GM18517 (cell line): Measurements from ENCODE around the gene TTC12.

Experiments
- ATAC-seq: cut with Tn5 transposase; IDR thresholded peaks from one replicate; pipeline ENCODE4 v1.9.1; 2021; ENCODE audit warnings: mild to moderate bottlenecking, moderate library complexity; ENCODE audit not compliant: unreplicated experiment

Gene TTC12

DNA sequence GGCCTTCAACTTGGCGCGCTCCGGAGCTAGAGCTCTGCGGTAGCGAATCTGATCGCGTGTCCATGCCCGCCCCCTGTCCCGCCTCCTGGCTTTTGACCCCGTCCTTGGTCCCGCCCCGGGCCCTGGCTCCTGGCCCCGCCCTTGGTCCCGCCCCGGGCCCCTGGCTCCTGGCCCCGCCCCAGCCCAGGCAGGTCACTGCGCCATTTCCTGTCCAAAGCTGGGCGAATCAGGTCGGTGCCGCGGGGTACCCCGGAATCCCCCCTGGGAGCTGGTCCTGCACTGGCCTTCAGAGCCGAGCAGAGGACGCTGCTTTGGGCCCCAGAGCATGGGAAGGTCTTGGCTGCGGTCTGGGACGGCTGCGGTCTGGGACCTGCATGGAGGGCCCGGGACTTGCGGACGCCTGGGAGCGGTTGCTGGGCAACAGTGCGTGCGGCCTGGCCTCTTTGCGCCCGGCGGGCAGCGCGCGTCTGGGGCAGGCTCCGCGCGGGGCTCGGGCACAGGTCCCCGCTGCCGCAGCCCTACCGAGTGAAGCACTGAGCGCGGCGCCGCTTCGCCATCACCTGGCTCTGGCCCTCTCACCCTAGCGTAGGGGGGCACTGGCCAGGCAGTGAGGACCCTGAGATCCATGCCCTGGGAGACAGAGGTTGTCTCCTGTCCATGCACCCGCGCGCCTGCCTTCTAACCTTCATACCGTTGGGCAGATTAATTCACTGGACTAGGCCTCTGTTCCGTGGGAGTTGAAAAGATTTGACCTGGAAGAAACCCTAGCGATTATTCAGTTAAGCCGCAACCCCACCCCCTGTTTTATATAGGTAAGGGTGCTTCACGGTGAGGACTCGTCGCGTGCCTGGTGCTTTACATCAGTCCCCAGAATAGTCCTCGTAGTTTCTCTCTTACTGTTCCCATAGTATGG is at the start of gene TTC12:
Gene TTC12, plus strand, starts transcription at position 195 of the 913 bp plus-strand sequence. CDS start 1,675 bp downstream, outside the sequence.
- ATAC-seq = peak; percentile 89

GRCh38 chr11:113265362-113265761 is 49.0 kb upstream of the TTC12 start:
- ATAC-seq = no peak

DNA sequence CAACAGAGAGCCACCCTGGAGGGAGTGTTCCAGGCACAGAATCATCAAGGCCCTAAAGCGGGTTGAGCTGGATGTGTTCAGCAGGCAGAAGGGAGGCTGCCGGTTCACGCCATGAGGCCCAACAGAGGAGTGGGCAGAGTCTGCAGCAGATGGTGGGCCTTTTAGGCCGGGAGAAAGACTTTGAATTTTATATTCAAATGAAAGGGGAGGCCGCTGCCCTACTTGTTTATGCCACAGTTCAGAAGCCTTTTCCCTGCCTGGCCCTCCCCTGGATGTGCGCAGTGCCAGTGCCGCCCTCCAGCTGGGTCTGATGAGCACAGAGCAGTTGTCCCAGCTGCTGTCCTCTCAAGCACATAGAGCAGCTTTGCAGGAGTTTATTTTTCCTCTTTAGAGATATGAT is 46.9 kb upstream of the TTC12 start:
- ATAC-seq = no peak

DNA sequence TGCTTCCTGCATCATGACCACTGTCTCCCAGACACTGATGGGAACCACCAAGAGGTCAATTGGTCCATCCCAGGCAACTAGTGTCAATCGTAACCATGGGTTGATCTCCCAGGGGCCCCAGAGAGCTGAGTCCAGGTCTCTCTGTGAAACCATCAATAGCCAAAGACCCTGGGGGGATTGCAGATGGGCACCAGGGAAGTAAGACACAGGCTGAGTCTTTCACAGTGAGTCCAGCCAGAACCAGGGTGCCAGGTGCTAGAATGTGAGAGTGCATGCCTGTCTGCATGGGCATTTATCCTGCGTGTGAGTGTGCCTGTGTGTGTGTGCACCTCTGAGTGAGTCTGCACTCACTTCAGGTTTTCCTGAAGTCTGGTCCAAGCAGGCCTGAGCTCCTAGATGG is 45.3 kb upstream of the TTC12 start:
- no peak for ATAC-seq

DNA sequence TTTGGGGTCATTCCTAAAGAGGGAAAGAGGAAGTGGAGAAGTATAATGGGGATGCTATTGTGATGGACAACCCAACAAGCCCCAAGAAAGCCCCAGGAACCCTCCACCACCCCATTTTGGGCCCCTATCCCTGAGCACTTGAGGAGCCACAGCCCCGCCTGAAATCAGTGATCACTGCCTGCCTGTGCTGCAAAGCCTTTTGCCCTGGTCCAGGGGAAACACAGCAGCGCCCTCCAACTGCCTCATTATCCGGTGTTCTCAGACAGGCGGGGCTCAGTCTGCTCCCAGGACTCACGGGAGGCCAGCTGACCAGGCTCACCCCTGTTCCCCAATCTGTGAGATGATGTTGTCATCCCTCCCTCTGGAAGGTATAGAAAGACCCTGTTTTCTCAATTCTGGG is 44.7 kb upstream of the TTC12 start:
- ATAC-seq = no peak

DNA sequence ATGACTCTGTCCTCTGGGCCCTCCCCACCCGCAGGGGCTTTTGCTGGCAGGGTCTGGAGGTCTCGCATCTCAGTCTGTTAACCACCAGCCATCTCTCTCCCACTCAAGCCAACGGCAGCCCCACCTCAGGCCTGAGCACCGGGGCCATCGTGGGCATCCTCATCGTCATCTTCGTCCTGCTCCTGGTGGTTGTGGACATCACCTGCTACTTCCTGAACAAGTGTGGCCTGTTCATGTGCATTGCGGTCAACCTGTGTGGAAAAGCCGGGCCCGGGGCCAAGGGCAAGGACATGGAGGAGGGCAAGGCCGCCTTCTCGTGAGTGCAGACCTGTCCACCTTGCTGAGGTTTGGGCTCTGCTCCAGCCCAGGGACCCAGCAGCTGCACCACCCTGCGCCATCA is 44.3 kb upstream of the TTC12 start:
- no peak for ATAC-seq

- no peak for ATAC-seq
These were observed 42.7 kb upstream of the TTC12 start for GRCh38 chr11:113271551-113272245.

GRCh38 chr11:113272281-113272680 is 42.1 kb upstream of the TTC12 start:
- ATAC-seq = no peak

DNA sequence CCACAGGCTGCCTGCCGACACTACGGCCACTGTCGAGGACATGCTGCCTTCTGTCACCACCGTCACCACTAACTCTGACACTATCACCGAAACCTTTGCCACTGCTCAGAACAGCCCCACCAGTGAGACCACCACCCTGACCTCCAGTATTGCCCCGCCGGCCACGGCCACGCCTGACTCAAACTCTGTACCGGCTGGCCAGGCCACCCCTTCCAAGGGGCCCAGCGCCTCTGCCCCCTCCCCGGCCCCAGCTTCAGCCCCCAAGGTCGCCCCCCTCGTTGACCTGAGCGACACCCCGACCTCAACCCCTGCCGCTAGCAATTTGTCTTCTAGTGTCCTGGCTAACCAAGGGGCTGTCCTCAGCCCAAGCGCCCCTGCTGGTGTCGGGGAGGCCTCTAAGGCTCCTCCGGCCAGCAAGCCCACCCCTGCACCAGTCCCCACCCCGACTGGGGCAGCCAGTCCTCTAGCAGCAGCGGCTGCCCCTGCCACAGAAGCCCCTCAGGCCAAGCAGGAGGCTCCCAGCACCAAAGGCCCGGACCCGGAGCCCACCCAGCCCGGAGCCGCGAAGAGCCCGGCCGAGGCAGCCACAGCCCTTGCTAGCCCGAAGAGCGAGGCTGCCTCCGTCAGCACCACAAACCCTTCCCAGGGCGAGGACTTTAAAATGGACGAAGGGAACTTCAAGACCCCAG is 41.3 kb upstream of the TTC12 start:
- ATAC-seq = no peak

- ATAC-seq = no peak
These were observed 40.7 kb upstream of the TTC12 start for GRCh38 chr11:113273720-113274119.

- no peak for ATAC-seq
These were observed 39.4 kb upstream of the TTC12 start for GRCh38 chr11:113274713-113275582.

DNA sequence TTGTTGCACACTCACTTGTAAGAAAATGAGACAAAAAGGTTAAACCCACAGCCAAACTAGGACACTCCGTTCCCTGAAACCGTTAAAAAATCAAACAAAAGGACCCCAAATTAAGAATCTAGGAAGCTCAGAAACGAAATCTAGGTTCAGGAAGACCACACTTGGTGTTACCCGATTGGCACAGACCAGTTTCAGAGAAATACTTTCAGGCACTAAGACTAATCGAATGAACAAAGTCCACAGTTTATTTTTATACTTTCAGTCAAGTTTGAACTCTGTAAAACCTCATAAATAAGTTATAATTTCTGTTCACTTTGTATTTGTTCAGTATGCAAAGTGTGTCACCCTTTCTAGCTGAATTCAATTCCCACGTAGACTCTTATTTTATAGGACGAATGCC is 38.8 kb upstream of the TTC12 start:
- ATAC-seq = no peak

- ATAC-seq = no peak
These were observed 37.9 kb upstream of the TTC12 start for GRCh38 chr11:113276466-113276865.

- no peak for ATAC-seq
These were observed 36.5 kb upstream of the TTC12 start for GRCh38 chr11:113277907-113278306.

GRCh38 chr11:113278481-113278880 is 35.9 kb upstream of the TTC12 start:
- no peak for ATAC-seq

DNA sequence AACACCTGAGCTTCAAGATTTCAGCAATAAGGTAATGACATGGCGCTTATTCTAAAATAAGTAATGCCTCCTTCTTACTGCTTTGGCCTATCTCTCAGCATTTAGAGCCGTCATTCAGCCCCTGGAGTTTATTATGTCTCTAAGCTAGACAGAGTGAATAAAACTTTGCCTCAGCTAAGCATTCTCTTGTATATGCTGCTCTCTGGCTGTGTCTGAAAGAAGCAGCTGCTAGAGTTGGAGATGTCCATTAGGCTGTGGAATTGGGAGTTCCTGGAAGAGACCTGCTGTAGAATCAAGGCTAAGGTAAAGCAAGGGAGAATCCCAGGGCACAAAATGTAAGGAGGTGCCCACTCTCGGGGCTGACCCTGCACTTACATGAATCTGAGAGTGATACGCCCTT is 35.5 kb upstream of the TTC12 start:
- ATAC-seq = no peak

- no peak for ATAC-seq
These were observed 34.8 kb upstream of the TTC12 start for GRCh38 chr11:113279591-113279990.

GRCh38 chr11:113281052-113281725 is 33.2 kb upstream of the TTC12 start:
- ATAC-seq = no peak

DNA sequence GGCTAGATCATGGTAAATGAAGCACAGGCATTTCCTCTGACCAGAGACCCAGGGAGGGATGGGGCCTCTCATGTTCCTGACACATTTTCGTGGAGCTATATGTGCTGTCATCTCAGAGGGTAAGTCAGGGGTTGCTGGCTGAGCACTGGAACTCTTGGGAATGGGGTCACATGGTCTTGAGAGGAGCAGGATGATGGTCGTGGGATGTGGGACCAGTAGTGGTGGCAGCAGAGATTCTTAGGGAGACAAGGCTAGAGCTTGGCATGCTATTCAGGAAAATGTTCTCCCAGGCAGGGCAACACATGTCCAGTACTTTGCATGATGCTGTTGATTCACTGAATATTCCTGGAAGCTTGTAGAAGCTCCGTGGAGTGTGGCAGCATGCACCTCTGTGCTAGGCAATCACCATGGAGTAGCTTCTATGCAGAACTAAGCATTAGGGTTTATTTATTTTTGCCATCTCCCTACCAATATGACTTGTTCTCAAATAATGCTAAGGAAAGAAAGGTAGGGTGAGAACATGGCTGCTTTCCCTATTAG is 31.4 kb upstream of the TTC12 start:
- no peak for ATAC-seq

GRCh38 chr11:113283881-113284280 is 30.5 kb upstream of the TTC12 start:
- ATAC-seq = no peak
